DND-41 (cell line): ENCODE measurements around the gene SMPD3.

Experiments used
- ATAC-seq: fragments of 200-7000 bp; cut with Tn5 transposase; 3 replicates; pipeline ENCODE4 v1.9.1; 2021; ENCODE audit warnings: low read depth; ENCODE audit not compliant: insufficient read depth
- DNase-seq: peaks from one replicate; pipeline ENCODE4 v3.0.0-alpha.2; 2020
- H2AFZ ChIP-seq: 2 replicates; pipeline ENCODE4 v1.6.0; 2012; ENCODE audit warnings: low read depth, low read length
- H3K27ac ChIP-seq: 2 replicates; pipeline ENCODE4 v1.5.1; 2012; ENCODE audit warnings: low read length, inconsistent platforms
- H3K27me3 ChIP-seq: fragments of 200-600 bp; sonication (generic); 2 replicates; pipeline ENCODE4 v1.6.0; 2012; ENCODE audit warnings: low read length, mild to moderate bottlenecking, inconsistent platforms; ENCODE audit not compliant: insufficient read depth, poor library complexity
- H3K36me3 ChIP-seq: 2 replicates; pipeline ENCODE4 v1.5.1; 2012; ENCODE audit warnings: low read length, inconsistent platforms; ENCODE audit not compliant: insufficient read depth
- H3K4me1 ChIP-seq: 2 replicates; pipeline ENCODE4 v1.5.1; 2012; ENCODE audit warnings: mild to moderate bottlenecking, low read length; ENCODE audit not compliant: insufficient read depth
- H3K4me2 ChIP-seq: 2 replicates; pipeline ENCODE4 v1.6.0; 2012; ENCODE audit warnings: mild to moderate bottlenecking, moderate library complexity, low read length, inconsistent platforms; ENCODE audit not compliant: insufficient read depth
- H3K4me3 ChIP-seq, 2 experiments: fragments of 200-600 bp in 1 of 2; shearing (Covaris generic) in 1 of 2; 2 replicates each; pipeline ENCODE4 v1.5.1; 2012 to 2016; ENCODE audit warnings: inconsistent platforms in 2 of 2, low read length in 2 of 2, mild to moderate bottlenecking in 2 of 2, low read depth in 1 of 2, moderate library complexity in 1 of 2
- H3K79me2 ChIP-seq: 2 replicates; pipeline ENCODE4 v1.6.0; 2012; ENCODE audit warnings: low read length, inconsistent platforms; ENCODE audit not compliant: insufficient read depth
- H3K9ac ChIP-seq: 2 replicates; pipeline ENCODE4 v1.6.0; 2012; ENCODE audit warnings: low read depth, mild to moderate bottlenecking, inconsistent platforms, low read length, moderate library complexity
- H3K9me3 ChIP-seq: 2 replicates; pipeline ENCODE4 v1.5.1; 2012; ENCODE audit warnings: low read length, moderate library complexity, mild to moderate bottlenecking, inconsistent platforms; ENCODE audit not compliant: insufficient read depth, severe bottlenecking
- H4K20me1 ChIP-seq: 2 replicates; pipeline ENCODE4 v1.6.0; 2012; ENCODE audit warnings: low read length; ENCODE audit not compliant: insufficient read depth
- EZH2 ChIP-seq: IDR thresholded peaks from 3 replicates; pipeline ENCODE4 v1.6.1; 2012; ENCODE audit warnings: borderline replicate concordance, low read depth, mild to moderate bottlenecking, moderate library complexity, low read length, inconsistent platforms; ENCODE audit not compliant: severe bottlenecking
- TF ChIP-seq, protein P1 (sequence below): IDR thresholded peaks from 2 replicates; pipeline ENCODE4 v1.5.1; 2012; ENCODE audit warnings: borderline replicate concordance, low read length, moderate library complexity, mild to moderate bottlenecking; ENCODE audit not compliant: poor library complexity, severe bottlenecking; ENCODE audit errors: extremely low read depth

The SMPD3 gene

DNA sequence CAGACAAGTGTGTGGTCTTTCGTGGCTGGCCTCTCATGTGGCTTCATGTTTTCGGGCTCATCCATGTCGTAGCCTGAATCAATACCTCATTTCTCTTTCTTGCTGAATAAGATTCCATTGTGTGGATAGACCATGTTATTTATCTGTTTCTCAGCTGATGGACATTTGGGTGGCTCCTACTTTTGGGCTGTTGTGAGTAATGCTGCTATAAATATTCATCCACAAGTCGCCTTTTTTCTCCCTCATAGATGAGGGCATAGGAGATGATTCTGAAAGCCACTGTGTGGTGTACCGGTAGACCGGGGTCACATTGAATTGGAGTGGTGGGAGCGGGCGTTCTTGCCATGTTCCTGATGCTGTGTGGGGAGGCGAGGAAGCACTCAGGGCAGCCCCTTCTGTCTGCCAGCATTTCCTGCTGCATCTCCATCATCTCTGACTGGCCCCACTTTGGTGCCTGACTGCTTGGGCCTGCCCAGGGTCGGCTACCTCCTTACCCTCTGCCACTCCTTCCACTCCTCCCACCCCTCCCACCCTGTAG lies 97.4 kb downstream of the SMPD3 start:
- Histone ChIP-seq H2AFZ (no peak overlapping the region), H3K9me3 (no peaks in the 10 kb centered on the region), H4K20me1 (0 out of 2 replicates have a peak, but pooled peaks cover 3% of the 10 kb centered on the region), H3K9ac (no peak overlapping the region), H3K4me3 (no peak overlapping the region), H3K4me2 (no peak overlapping the region), H3K27ac (peak overlapping the region; percentile 41; the same call in 1 of the 2 replicates), H3K79me2 (peaks cover 89% of the 10 kb centered on the region), H3K36me3 (peaks cover 97% of the 10 kb centered on the region), H3K4me1 (peaks cover 82% of the 10 kb centered on the region), H3K27me3 (no peaks in the 10 kb centered on the region)
- DNase-seq (no peak), ATAC-seq (no peak)
- TF ChIP-seq EZH2 = no peak
- TF ChIP-seq, protein P1, sequence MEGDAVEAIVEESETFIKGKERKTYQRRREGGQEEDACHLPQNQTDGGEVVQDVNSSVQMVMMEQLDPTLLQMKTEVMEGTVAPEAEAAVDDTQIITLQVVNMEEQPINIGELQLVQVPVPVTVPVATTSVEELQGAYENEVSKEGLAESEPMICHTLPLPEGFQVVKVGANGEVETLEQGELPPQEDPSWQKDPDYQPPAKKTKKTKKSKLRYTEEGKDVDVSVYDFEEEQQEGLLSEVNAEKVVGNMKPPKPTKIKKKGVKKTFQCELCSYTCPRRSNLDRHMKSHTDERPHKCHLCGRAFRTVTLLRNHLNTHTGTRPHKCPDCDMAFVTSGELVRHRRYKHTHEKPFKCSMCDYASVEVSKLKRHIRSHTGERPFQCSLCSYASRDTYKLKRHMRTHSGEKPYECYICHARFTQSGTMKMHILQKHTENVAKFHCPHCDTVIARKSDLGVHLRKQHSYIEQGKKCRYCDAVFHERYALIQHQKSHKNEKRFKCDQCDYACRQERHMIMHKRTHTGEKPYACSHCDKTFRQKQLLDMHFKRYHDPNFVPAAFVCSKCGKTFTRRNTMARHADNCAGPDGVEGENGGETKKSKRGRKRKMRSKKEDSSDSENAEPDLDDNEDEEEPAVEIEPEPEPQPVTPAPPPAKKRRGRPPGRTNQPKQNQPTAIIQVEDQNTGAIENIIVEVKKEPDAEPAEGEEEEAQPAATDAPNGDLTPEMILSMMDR = no peak

DNA sequence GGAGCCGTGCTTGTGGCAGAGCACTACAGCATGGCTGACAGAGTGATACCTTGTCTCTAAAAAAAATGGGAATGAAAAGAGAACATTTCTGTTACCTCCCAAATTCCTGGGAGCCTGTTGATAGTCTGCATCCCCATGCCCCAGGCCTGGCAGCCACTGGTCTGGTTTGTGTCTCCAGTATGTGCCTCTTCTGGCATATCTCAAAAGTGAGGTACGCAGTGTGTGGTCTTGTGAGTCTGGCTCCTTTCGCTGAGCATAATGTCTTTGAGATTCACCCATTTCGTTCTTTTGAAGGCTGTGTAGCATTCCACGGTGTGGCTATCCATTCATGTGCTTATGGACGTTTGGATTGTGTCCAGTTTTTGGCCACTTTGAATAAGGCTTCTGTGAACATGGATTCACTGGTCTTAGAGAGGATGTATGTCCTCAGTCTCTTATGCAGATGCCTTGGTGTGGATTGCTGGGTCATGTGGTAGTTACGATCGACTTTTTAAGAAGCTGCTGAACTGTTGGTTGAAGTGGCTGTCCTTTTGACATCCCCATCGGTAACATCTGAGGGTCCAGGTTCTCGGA lies 98.4 kb downstream of the SMPD3 start:
- Histone ChIP-seq H3K79me2 (peaks cover 83% of the 10 kb centered on the region), H3K4me3 (no peak overlapping the region), H3K4me2 (no peak overlapping the region), H3K9me3 (no peaks in the 10 kb centered on the region), H3K36me3 (peaks cover 93% of the 10 kb centered on the region), H3K27me3 (no peaks in the 10 kb centered on the region), H3K27ac (no peak overlapping the region), H4K20me1 (0 out of 2 replicates have a peak, but pooled peaks cover 3% of the 10 kb centered on the region), H2AFZ (no peak overlapping the region), H3K4me1 (peaks cover 82% of the 10 kb centered on the region), H3K9ac (no peak overlapping the region)
- no peak for DNase-seq
- no peak for ATAC-seq
- TF ChIP-seq, protein P1 = no peak
- no peak for TF ChIP-seq EZH2

DNA sequence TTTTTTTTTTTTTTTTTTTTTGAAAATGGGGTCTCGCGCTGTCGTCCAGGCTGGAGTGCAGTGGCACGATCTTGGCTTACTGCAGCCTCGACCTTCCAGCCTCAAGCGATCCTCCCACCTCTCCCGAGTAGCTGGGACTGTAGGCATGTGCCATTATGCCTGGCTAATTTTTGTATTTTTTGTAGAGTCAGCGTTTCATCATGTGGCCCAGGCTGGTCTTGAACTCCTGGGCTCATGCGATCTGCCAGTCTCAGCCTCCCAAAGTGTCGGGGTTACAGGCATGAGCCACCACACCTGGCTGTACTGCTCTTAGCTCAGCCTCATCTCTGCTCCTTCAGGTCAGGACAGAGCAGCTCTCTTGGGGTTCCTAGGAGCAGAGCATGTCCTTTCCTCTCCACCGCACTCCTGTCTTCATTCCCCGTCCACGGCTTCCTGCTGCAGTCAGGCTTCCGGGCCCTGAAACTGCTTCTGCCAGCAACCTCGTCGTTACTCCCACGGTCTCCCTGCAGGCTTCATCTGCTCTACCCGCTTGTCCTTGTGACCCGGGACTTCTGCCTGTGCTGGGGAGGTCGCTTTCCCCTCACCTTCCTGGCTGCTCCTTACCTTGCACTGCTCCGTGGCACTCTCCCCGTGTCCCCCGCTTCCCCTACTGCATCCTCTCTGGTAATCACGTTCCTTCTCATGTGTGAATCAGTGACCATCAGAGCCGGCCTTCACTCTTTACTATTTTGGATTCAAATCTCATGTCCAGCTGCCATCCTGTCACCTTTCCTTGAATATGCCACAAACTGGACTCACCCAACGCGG lies 99.5 kb downstream of the SMPD3 start:
- Histone ChIP-seq H4K20me1 (0 out of 2 replicates have a peak, but pooled peaks cover 3% of the 10 kb centered on the region), H3K4me3 (no peak overlapping the region), H3K36me3 (peaks cover 84% of the 10 kb centered on the region), H3K4me1 (peaks cover 82% of the 10 kb centered on the region), H3K4me2 (peak overlapping the region; percentile 60), H3K27ac (peak overlapping the region; percentile 89), H2AFZ (no peak overlapping the region), H3K9ac (0 out of 2 replicates have a peak overlapping the region, but pooled peaks have one; percentile 3), H3K27me3 (no peaks in the 10 kb centered on the region), H3K9me3 (no peaks in the 10 kb centered on the region), H3K79me2 (peaks cover 76% of the 10 kb centered on the region)
- TF ChIP-seq, protein P1 = no peak
- no peak for TF ChIP-seq EZH2
- ATAC-seq = no peak
- DNase-seq = no peak
